Stimulated activated CD4-positive, alpha-beta T cell treated with anti-CD3 and anti-CD28 coated beads, Interleukin-4, amount 100 ng/mL, for 4 hours (primary cell): ENCODE data around the gene PRELID2.
"Not testable (repeated sequence)": the region's sequence is repeated elsewhere in the genome, so short reads cannot be mapped to it uniquely, and the experiment has no call there.

Experiments used
- DNase-seq, 2 experiments: peaks; one replicate each; pipeline ENCODE4 v3.0.0-alpha.2; 2020

The PRELID2 gene

DNA sequence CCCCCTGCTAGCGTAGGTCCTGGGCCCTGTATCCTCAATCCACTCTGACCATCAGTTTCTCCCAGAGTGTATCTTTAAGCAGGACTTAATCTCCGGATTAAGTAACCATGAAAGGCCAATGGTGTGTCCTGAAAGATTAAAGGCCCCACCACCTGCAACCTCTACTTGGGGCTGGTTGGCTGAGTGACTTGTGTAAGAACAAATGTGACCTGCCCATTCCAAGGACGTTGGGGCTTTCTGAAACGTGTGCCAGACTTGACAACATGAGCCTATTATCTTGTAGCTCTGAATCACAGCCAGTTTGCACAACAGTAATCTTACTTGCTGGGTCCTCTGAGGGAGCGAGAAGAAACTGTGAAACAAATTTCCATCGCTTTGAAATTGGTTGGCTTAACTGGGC is 3.1 kb upstream of the PRELID2 start:
- no peak for DNase-seq

GRCh38 chr5:145836241-145836640 is 1.1 kb upstream of the PRELID2 start:
- not testable (repeated sequence) for DNase-seq

GRCh38 chr5:145835848-145836239 is 702 bp upstream of the PRELID2 start:
- DNase-seq: no peak

DNA sequence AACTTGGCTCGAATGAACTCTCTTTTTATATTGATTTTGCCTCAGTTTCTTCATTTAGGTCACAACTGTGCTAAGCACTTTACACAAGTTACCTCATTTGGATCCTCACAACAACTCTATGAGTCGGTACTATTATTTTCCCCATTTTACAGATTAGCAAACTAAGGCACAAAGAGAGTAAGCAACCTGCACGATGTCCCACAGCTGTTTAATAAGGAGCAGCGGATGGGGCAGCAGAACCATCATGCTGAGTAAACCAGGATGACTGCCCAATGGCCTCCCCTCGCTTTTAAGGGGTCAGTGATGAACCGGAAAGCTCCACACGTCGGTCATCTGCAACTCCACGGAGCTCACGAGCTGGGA is 607 bp downstream of the PRELID2 start:
- no peak for DNase-seq

DNA sequence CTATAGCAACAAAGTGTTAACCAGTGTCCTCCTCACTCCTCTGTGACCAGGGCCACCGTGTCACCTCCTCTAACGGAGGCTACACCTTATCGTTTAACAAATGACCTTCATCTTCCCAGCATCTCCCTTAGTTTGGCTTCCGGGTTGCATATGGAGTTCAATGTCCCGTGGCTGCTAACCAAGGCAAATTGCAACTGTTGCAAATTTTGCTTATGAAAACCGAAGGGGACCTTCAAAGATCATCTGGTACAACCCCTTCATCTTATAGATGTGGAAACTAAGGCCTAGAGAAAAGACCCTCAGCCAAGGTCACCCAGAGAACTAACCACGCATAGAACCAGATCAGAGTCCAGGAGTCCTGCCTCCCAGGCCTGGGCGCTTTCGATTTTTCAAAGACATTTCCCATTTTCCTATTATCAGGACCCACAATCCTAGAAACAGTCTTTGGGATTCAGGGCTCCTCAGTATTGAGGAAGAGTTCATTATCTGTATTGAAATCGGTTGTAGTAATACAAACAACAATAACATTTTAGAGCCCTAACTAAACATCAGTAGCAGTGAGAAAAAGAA is 1.4 kb downstream of the PRELID2 start:
- DNase-seq: no peak

- no peak for DNase-seq
Observed at GRCh38 chr5:145830594-145830993, 4.5 kb downstream of the PRELID2 start.

DNA sequence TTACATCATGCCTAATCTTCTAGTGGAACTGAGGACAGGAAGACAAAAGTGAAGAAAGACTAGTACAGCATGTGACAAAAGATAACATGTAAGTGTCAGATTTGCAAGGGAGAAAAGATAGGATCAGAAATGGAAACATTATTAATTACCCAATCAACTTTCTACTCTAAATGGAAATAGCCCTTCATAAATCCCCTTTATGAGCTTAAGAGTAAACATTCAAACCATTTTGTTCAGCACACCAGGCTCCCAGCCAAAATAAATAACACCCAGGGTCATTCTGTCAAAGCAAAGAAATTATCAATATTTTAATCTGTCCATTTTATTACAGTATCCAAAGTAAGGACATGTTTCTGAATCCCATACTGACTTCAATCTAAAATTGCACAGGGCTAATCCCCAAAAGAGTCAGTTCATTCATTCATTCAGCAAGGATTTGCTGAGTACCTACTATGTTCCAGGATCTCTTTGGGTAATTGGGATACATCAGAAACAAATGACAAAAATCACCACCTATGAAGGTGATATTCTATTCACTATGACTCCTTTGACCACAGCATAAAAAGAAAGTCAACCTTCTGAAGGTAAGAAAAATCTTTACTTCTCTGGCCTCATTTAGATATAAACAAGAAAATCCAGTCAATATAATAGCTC is 5.3 kb downstream of the PRELID2 start:
- no peak for DNase-seq

DNA sequence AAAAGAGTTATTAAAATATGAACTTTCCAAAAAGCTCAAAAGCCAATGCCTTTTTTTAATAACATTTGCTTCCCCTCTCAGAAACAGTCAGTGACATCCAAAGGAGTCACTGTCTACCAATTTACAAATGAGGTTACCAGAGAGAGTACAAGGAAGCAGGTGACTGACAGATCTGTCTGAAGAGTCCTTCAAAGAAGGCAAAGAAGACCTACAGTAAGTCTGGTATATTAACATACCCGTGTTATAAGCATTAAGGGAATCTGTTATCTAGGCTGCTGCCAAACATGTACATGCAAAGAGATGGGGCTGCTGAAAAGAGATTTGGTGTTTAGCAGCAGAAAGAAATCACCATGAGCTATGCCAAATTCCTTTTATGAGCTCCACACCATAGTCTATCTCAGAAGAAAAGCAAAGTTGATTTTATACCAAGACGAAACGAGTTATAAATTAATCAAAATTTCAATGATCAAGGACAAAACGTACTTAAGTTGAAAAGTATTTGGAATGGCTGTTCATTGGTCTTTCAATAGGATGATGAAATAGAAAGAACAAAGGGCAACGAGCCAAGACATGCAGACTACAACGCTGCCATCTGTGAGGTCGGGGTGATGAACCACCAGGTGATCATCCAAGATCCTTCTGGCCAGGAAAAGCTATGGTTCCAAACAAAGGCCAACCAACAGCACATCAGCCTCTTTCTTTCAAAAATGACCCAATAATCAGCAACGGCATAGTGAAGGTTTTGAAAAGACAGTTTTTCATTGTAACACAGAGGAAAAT is 8.1 kb downstream of the PRELID2 start:
- no peak for DNase-seq

- no peak for DNase-seq
Observed at GRCh38 chr5:145825751-145826180, 9.4 kb downstream of the PRELID2 start.

- no peak for DNase-seq
Observed at GRCh38 chr5:145824040-145824439, 11.1 kb downstream of the PRELID2 start.

DNA sequence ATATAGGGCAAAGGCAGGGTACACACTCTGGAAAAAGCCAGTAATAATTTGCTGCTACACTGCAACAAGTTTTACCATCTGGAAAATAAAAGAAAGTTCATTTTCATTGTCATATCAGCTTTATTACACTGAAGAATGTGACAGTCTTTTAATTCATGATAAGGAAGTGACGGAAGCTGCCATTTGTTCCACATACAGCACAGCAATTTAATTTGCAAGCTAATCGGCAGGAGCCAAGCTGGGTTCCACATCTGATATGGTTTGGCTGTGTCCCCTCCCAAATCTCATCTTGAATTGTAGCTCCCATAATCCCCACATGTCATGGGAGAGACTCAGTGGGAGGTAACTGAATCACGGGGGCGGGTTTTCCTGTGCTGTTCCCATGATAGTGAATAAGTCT is 16.5 kb downstream of the PRELID2 start:
- no peak for DNase-seq

GRCh38 chr5:145812877-145813276 is 22.3 kb downstream of the PRELID2 start:
- DNase-seq: no peak

GRCh38 chr5:145811834-145812625 is 23.1 kb downstream of the PRELID2 start:
- DNase-seq: no peak

DNA sequence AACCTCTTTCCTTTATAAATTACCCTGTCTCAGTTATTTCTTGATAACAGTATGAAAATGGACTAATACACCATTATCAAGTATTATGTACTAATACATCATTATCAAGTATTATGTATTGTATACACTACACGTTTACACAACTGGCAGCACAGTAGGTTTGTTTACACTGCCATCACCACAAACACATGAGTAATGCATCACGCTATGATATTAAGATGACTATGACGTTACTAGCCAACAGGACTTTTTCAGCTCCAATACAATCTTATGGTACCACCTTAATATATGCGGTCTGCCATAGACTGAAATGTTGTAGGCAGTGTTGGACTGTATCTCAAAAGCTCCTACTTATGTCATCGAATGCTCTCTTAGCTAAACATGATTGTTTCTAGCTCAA is 28.2 kb downstream of the PRELID2 start:
- no peak for DNase-seq

DNA sequence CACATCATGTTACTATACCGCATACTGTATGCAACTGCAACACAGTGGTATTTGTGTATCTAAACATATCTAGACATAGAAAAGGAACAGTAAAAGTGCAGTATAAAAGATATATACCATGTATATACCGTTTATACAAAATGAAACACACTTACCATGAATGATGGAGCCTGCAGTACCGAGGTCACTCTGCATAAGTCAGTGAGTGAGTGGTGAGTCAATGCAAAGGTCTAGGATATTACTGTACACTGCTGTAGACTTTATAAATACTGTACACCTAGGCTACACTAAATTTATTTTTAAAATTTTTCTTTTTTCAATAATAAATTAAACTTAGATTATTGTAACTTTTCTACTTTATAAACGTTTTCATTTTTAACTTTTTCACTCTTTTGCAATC is 29.3 kb downstream of the PRELID2 start:
- no peak for DNase-seq

- DNase-seq: no peak
Observed at GRCh38 chr5:145804701-145805100, 30.4 kb downstream of the PRELID2 start.

- DNase-seq: no peak
Observed at GRCh38 chr5:145803112-145804004, 31.8 kb downstream of the PRELID2 start.

DNA sequence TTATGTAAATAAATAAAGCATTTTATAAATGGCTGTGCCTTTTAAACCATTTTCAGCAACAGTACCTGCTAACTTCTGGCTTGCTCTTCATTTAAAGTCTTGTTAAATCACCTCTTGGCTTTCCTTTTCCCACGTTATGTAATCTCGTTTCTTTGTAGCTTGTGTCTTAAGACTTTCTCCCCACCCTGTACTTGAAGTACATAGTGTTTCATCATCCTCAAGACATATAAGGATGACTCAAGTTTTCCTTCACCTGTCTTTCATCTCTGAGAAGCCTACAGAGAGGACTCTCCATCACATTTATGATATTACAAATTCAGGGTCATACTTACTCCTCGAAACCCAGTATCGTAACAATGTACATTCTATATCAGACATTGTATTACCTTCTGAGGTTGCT is 33.9 kb downstream of the PRELID2 start:
- DNase-seq: no peak

DNA sequence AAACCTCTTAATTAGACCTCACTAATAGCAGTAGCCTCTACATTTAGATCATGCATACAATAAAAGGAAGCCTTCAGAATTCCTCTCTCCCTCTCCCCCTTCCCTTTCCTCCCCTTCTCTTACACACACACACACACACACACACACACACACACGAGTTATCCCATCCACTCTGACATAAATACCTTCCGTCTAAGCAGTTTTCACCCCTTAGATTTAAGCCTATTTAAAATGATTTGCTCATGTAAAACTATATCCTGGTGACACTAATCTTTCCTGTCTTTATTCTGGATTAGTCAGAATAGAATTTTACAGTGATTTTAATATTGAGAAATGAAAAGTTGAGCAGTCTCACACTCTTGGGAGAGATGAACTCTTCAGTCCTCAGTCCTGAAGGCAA is 35.0 kb downstream of the PRELID2 start:
- DNase-seq: no peak

- DNase-seq: not testable (repeated sequence)
Observed at GRCh38 chr5:145798503-145798902, 36.6 kb downstream of the PRELID2 start.

DNA sequence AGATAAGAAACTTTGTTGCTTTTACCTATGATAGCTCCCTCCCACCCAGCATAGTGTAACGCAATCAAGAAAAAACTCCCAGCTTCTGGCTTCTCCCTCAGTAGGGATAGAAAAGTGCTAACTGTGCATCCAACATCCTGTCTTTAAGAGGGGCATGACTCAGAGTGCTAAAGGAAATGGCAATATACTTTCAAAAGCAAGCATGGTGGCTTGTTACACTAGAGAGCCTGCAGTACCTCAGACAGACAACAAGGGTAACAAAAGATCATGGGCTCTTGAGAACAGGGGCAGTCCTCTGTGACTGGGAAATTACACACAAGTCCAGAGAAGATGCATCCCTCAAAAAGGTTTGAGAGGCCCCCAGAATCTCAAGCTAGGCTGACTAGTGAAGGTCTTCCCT is 37.8 kb downstream of the PRELID2 start:
- no peak for DNase-seq

- DNase-seq: no peak
Observed at GRCh38 chr5:145796318-145796717, 38.8 kb downstream of the PRELID2 start.
